HUES6 (cell line): ENCODE measurements around the gene GSTO1.
"Not testable (repeated sequence)": the region's sequence is repeated elsewhere in the genome, so short reads cannot be mapped to it uniquely, and the experiment has no call there.

Source experiments
- H3K27ac ChIP-seq: 2 replicates; pipeline ENCODE4 v1.7.0; 2013; ENCODE audit warnings: low read depth, mild to moderate bottlenecking, low read length, inconsistent platforms
- H3K27me3 ChIP-seq: 2 replicates; pipeline ENCODE4 v1.6.1; 2013; ENCODE audit warnings: low read length; ENCODE audit not compliant: control insufficient read depth, insufficient read depth
- H3K36me3 ChIP-seq: 2 replicates; pipeline ENCODE4 v1.6.1; 2013; ENCODE audit warnings: low read length; ENCODE audit not compliant: control insufficient read depth, insufficient read depth
- H3K4me1 ChIP-seq: 2 replicates; pipeline ENCODE4 v1.6.1; 2013; ENCODE audit warnings: low read length; ENCODE audit not compliant: control insufficient read depth, insufficient read depth
- H3K4me3 ChIP-seq: 2 replicates; pipeline ENCODE4 v1.5.1; 2013; ENCODE audit warnings: low read depth, low read length
- H3K9ac ChIP-seq: one replicate; pipeline ENCODE4 v1.6.1; 2013; ENCODE audit warnings: mild to moderate bottlenecking, low read length
- H3K9me3 ChIP-seq: 2 replicates; pipeline ENCODE4 v1.6.1; 2013; ENCODE audit warnings: low read depth, low read length; ENCODE audit not compliant: control insufficient read depth, insufficient read depth

GSTO1 gene

DNA sequence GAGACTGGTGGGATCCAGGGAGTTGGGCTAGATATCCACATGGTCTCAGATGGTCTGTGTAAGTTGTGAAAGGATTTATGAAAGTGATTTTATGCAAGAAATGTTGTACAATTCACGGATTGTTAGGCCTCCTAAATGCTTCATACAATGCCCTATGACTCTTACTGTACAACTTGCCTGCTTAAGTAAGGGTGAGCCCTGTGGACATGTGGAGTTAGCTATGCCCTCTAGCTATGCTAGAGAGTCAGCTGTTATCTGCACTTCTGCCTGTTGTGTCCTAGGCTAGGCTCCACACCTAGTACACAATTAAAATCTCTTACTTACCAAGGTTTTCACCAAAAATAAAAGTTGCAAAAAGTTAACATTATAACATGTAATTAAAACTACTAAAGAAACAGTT lies 20.9 kb upstream of the GSTO1 start:
- no peak overlapping the region for H3K4me3 ChIP-seq
- peaks cover 16% of the 10 kb centered on the region for H3K9me3 ChIP-seq
- H3K36me3 ChIP-seq, result no peaks in the 10 kb centered on the region
- no peaks in the 10 kb centered on the region for H3K4me1 ChIP-seq
- H3K27me3 ChIP-seq, result no peaks in the 10 kb centered on the region
- no peak overlapping the region for H3K27ac ChIP-seq
- H3K9ac ChIP-seq, result no peak overlapping the region

GRCh38 chr10:104234934-104235333 lies 19.8 kb upstream of the GSTO1 start:
- Histone ChIP-seq H3K4me3 (no peak overlapping the region), H3K27me3 (no peaks in the 10 kb centered on the region), H3K9me3 (peaks cover 16% of the 10 kb centered on the region), H3K36me3 (no peaks in the 10 kb centered on the region), H3K4me1 (no peaks in the 10 kb centered on the region), H3K27ac (no peak overlapping the region), H3K9ac (no peak overlapping the region)

GRCh38 chr10:104235801-104236200 lies 18.9 kb upstream of the GSTO1 start:
- Histone ChIP-seq H3K36me3 (no peaks in the 10 kb centered on the region), H3K9ac (no peak overlapping the region), H3K9me3 (peaks cover 16% of the 10 kb centered on the region), H3K27me3 (no peaks in the 10 kb centered on the region), H3K27ac (no peak overlapping the region), H3K4me1 (no peaks in the 10 kb centered on the region), H3K4me3 (no peak overlapping the region)

DNA sequence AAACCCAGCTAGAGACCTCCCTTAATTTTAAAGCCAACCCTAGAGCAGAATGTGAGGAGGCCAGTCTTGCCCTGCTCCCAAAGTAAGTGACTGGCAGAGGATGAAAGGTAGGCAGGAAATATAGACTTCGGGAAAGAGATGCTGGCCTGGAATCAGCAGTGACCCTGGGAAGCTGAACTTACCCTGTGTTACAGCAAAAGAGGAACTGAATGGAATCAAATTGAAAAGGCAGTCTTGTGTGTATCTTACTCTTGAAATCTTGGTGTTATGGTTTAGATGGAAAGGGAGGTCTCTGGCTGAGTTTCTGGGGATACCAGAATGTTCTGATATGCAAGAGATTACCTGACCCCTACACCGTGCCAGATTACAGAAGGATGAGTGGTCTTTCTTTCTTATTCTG lies 14.6 kb upstream of the GSTO1 start:
- Histone ChIP-seq H3K36me3 (no peaks in the 10 kb centered on the region), H3K4me1 (no peaks in the 10 kb centered on the region), H3K9me3 (peaks cover 5% of the 10 kb centered on the region; the same call in 1 of the 2 replicates), H3K27ac (no peak overlapping the region), H3K4me3 (no peak overlapping the region), H3K27me3 (no peaks in the 10 kb centered on the region), H3K9ac (no peak overlapping the region)

DNA sequence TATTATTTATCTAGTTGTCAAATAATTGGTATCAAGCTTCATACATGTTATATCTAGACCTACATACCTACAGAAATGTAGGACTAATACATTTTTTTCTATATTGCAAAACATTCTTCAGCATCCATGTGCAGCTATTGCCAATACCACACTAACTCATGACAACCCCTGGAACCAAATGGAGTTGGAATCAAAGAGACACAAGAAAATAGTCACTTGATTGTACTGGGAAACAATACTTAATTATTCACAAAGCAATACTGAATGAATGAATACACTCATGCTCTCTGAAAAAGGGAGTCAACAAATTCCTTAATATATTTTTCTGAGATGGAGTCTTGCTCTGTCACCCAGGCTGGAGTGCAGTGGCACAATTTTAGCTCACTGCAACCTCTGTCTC lies 12.1 kb upstream of the GSTO1 start:
- Histone ChIP-seq H3K27ac (no peak overlapping the region), H3K9me3 (peaks cover 12% of the 10 kb centered on the region), H3K4me1 (no peaks in the 10 kb centered on the region), H3K36me3 (no peaks in the 10 kb centered on the region), H3K27me3 (no peaks in the 10 kb centered on the region), H3K4me3 (no peak overlapping the region), H3K9ac (no peak overlapping the region)

DNA sequence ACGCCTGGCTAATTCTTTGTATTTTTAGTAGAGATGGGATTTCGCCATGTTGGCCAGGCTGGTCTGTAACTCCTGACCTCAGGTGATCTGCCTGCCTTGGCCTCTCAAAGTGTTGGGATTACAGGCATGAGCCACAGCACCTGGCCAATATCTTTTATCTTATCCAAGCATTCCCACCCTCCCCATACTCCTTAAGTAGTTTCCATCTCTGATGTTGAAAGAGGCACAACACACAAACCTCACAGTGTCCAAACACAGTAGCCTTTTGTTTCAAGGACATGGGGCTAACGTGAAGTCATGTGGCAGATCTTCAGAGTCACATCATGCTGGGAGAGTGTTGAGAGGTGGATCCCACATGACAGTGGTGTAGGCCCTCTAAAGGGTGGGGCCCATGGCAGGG lies 11.7 kb upstream of the GSTO1 start:
- H3K4me3 ChIP-seq, H3K9ac ChIP-seq: not testable (repeated sequence)

GRCh38 chr10:104243512-104243911 lies 11.2 kb upstream of the GSTO1 start:
- Histone ChIP-seq H3K27ac (no peak overlapping the region), H3K27me3 (no peaks in the 10 kb centered on the region), H3K36me3 (no peaks in the 10 kb centered on the region), H3K4me3 (no peak overlapping the region), H3K9me3 (peaks cover 16% of the 10 kb centered on the region), H3K4me1 (no peaks in the 10 kb centered on the region), H3K9ac (no peak overlapping the region)

More for the DNA sequence above, 11.7 kb upstream of the GSTO1 start:
- H3K9me3 ChIP-seq, result peaks cover 15% of the 10 kb centered on the region
- not testable (repeated sequence) for H3K36me3 ChIP-seq, H3K4me1 ChIP-seq, H3K27me3 ChIP-seq, H3K27ac ChIP-seq

- no peak overlapping the region for H3K27ac ChIP-seq
- no peak overlapping the region for H3K9ac ChIP-seq
- H3K4me1 ChIP-seq, result no peaks in the 10 kb centered on the region
- H3K9me3 ChIP-seq, result peaks cover 17% of the 10 kb centered on the region
- H3K36me3 ChIP-seq, result no peaks in the 10 kb centered on the region
- H3K27me3 ChIP-seq, result no peaks in the 10 kb centered on the region
- no peak overlapping the region for H3K4me3 ChIP-seq
These were observed 9.5 kb upstream of the GSTO1 start for GRCh38 chr10:104245066-104245632.

DNA sequence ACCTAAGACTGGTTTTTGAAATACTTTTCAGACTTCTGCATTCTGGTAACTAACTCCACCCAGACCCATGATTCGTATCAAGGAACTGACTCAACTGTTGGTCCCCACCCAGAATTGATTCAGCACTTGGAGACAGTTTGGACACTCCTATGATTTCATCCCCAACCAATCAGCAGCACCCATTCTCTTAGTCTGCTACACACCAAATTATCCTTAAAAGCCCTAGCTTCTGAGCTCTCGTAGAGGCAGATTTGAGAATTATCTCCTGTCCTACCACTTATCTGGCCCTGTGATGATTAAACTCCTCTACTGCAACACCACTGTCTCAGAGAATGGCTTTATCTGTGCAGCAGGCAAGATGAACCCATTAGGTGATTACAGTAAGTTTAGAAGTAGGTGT lies 7.7 kb upstream of the GSTO1 start:
- H3K9me3 ChIP-seq, result peaks cover 17% of the 10 kb centered on the region
- no peak overlapping the region for H3K27ac ChIP-seq
- no peaks in the 10 kb centered on the region for H3K36me3 ChIP-seq
- H3K4me1 ChIP-seq, result peaks cover 12% of the 10 kb centered on the region
- H3K9ac ChIP-seq, result no peak overlapping the region
- H3K27me3 ChIP-seq, result no peaks in the 10 kb centered on the region
- no peak overlapping the region for H3K4me3 ChIP-seq

GRCh38 chr10:104247513-104248146 lies 7.1 kb upstream of the GSTO1 start:
- Histone ChIP-seq H3K27ac (no peak overlapping the region), H3K9ac (no peak overlapping the region), H3K4me1 (peaks cover 18% of the 10 kb centered on the region), H3K27me3 (no peaks in the 10 kb centered on the region), H3K9me3 (peaks cover 19% of the 10 kb centered on the region), H3K4me3 (no peak overlapping the region), H3K36me3 (no peaks in the 10 kb centered on the region)

DNA sequence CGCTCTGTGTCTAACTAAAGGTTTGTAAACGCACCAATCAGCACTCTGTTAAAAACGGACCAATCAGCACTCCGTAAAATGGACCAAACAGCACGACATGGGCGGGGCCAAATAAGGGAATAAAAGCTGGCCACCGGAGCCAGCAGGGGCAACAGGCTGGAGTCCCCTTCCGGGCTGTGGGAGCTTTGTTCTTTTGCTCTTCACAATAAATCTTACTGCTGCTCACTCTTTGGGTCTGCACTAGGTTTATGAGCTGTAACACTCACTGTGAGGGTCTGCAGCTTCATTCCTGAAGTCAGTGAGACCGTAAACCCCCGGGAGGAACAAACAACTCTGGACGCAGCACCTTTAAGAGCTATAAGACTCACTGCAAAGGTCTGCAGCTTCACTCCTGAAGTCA lies 5.8 kb upstream of the GSTO1 start:
- H3K9ac ChIP-seq, H3K27ac ChIP-seq, H3K36me3 ChIP-seq, H3K27me3 ChIP-seq, H3K4me3 ChIP-seq: not testable (repeated sequence)
- peaks cover 31% of the 10 kb centered on the region for H3K4me1 ChIP-seq
- H3K9me3 ChIP-seq, result peaks cover 19% of the 10 kb centered on the region
